ENCODE measurements around the gene ZFP3.
"Not testable (repeated sequence)": the region's sequence is repeated elsewhere in the genome, so short reads cannot be mapped to it uniquely, and the experiment has no call there.

The ZFP3 gene

DNA sequence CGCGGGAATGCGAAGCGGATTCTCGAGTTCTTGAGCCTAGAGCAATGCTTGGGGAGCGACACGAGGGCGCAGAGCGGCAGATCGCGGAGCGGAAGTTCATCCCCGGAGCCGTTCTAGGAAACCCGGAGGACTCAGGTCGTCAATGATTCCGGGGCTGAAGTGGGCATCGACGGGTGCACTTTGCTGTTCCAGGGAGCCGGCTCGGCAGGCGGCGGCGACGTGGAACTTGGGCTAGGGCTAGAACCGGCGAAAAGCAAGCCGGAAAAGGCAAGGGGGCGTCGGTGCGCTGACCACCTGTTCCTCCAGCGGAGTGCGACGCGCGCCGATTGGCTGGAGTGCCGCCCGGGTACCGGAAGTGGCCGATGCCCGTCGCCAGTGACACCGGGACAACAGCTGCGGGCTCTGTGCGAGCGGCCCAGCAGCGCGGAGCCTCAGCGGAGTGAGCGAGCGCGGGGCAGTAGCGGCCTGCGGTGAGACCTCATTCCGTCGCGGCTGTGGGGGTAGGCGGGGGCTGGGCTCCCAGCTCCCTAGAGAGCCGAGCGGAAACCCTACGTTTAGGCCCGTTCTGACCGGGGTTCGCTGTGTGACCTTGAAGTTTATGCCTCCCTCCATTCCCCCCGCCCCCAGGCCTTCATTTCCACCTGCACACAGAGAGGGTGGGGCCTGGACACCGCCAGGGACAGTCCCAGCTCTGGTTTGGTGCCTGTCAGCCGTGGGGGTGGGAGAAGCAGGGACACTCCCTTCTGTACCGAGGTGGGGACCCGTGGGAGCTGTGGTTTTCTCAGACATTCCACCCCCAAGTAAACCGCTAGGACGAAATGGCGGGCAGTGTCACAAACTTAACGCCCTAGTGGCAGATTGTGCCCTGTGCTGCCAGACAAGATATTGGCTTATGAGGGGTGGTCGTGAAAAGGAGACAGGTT lies at the start of gene ZFP3:
ZFP3 (plus strand) TSS at position 362 of the 923 bp plus-strand sequence. CDS start 13,038 bp downstream, outside the sequence.
- peak; percentile 43 to 49 for DNase-seq (ENCODE audit: low read depth in 2 of 2, low spot score in 1 of 2)

DNA sequence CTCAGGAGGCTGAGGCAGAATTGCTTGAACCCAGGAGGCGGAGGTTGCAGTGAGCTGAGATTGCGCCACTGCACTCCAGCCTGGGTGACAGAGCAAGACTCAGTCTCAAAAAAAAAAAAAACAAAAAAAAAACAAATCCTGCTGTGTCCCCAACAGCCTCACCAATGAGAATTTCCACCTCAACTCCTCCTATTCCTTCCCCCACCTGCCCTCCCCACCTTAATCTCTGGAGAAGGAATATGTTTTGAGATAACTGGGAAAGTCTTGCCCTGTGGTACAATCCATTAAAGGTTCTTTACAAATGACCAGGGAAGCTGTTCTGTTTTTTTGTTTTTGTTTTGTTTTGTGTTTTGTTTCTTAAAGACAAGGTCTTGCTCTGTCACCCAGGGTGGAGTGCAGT lies 48.1 kb upstream of the ZFP3 start:
- not testable (repeated sequence) for DNase-seq (ENCODE audit: low read depth in 2 of 2, low spot score in 1 of 2)

DNA sequence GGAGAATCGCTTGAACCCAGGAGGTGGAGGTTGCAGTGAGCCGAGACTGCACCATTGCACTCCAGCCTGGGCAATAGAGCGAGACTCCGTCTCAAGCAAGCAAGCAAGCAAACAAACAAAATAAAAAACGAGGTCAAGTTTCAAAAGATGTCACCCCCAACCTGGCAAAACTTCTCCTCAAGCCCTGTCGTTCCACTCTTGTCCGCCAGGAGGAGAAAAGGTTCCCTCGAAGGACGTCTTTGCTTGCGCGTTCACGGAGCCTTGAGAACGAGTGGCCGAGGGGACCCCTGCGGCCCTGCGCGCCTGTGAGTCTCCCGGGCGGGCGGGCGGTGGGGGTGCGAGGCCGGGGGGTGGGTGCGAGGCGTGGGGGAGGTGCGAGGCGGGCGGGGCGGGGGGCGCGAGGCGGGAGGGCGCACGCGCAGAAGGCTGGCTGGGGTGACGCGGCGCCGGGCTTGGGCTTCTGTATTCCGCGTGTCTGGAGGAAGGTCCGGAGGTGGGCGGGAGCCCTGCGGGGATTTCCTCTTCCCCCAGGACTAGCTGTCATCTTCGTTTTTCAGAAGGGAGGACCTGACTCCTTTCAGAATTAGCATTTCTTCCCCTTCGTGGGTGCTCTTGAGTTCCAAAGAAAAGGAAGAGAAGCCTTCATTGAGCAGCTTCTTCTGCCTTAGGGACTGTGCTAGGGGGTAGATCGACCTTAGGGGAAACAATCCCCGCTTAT lies 46.7 kb upstream of the ZFP3 start:
- peak; percentile 66 to 77 for DNase-seq (ENCODE audit: low read depth in 2 of 2, low spot score in 1 of 2)

DNA sequence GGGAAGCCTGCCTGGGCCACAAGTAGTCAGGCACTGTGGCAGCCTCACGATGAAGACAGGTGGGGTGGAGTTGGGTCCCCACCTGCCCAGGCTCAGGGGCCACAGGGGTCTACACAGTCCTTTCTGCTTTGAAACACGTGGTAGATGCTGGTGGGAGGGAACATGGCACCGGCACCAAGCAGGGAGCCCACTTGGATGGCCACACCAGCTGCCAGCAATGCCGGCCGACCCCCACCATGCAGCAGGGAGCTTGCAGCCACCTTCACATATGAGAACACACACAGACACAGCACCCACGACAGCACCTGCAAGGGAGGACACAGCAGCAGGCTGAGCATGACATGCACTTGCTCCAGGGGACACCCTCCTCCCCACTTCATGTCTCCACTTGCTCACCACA lies 45.4 kb upstream of the ZFP3 start:
- no peak for DNase-seq (ENCODE audit: low read depth in 2 of 2, low spot score in 1 of 2)

DNA sequence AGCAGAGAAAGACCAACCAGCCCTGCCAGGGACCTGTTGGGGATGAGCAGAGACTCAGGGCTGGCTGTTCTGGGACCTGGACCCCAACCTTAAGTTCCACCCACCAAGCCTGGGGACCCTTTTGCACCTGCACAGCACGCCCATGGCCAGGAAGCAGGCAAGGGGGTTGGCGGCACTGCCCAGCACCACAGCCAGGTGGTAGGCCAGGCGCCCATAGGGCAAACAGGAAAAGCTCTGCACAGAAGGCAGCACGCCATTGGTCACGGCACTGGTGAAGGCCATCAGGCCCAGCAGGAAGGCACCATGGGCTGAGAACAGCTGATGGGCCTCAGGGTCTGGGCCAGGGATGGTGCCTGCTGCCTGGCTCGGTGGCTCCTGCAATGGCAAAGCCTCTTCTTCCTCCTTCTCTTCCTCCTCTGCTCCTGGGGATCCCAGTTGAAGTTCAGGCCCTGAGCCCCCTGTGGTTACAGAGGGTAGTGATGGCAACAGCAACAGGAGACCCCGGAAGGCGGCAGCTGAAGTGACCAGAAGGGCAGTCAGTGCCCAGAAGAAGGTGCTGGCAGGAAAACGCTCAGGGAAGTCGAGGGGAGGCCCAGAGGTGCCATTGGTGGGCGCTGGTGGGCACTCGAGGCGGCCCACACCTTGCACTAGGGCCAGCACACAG lies 44.8 kb upstream of the ZFP3 start:
- no peak for DNase-seq (ENCODE audit: low read depth in 2 of 2, low spot score in 1 of 2)

DNA sequence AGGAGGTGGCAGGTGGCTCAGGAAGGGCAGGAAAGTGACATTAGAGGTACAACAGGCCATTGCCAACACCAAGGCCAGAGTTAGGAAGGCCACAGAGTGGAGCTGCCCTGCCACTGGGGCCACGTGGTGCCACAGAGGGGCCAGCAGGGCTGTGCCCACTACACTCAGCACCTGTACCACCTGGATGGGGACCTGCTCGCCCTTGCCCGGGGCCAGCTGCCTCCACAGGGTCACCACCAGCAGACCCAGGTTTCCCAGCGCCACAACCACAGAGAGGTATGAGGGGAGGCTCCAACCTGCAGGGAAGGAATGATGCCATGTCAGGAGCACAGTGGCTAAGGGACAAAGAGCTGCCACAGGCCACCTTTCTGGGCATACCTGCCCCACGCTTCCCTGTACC lies 44.2 kb upstream of the ZFP3 start:
- DNase-seq (ENCODE audit: low read depth in 2 of 2, low spot score in 1 of 2): no peak

DNA sequence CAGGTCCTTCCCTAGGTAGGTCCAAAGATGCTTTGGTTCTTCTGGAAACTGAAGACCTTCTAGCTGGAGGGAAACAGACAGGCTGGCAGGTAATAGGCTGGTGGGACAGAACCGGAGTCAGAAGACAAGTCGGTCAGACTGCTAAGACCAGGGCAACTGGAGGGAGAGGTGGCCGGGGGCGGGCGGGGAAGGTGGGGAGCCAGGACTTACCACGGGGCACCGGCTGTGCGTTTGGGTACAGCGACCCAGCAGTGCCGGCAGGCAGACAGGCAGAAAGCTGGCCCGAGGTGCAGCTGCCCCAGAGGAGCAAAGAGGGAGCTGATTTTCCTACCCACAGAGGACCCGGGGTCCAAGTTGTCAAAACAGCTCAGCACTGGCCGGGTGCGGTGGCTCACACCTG lies 43.6 kb upstream of the ZFP3 start:
- no peak for DNase-seq (ENCODE audit: low read depth in 2 of 2, low spot score in 1 of 2)

DNA sequence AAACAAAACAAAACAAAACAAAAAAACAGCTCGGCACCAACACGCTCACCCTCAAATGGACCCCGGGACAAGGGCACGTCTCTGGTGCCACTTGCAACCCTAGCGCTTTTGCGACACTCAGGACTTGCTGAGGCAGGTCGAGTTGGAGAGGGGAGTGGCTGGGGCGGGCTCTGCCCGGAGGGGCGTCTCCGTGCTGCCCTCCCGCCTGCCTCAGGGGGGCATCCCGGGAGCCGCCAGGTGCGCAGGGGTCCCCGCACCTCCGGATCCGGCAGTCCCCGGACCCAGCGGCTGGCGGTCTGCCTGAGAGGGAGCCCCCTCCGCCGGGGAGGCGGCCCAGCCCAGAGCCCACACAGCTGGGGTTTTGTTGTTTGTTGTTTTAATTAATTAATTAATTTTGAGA lies 43.0 kb upstream of the ZFP3 start, which contains the start of gene SLC52A1:
SLC52A1 (minus strand) TSS at position 112 of the 400 bp plus-strand sequence. CDS start 820 bp downstream, outside the sequence.
- no peak for DNase-seq (ENCODE audit: low read depth in 2 of 2, low spot score in 1 of 2)

DNA sequence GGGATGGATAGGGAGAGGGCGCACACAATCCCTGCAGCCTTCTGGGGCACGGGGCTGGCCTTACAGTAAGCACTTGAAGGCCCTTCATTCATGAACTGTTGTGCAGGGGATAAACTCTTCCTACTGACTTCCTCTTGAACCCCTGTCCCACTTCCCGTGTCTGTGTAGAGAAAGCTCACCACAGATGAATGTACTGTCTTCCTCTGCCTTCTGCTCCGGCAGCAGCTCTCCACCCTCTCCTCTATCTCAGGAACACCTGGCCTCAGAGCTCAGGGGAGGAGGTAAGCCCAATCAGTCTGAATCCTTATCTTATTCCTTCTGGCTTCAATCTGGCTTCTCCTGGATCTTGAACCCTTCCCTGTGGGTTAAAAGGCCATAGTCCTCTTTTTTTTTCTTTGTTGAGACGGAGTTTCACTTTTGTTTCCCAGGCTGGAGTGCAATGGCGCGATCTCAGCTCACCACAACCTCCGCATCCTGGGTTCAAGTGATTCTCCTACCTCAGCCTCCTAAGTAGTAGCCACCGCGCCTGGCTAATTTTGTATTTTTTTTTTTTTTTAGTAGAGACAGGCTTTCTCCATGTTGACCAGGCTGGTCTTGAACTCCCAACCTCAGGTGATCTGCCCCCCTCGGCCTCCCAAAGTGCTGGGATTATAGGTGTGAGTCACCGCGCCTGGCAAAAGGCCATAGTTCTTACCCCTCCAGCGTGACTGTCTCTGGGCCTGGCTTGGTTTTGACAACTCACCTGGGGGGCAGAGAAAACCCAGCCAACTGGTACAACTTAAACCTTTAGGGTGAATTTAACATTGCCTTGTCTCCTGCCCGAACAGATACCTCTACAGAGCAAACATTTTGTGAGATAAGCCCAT lies 35.9 kb upstream of the ZFP3 start:
- no peak for DNase-seq (ENCODE audit: low read depth in 2 of 2, low spot score in 1 of 2)

DNA sequence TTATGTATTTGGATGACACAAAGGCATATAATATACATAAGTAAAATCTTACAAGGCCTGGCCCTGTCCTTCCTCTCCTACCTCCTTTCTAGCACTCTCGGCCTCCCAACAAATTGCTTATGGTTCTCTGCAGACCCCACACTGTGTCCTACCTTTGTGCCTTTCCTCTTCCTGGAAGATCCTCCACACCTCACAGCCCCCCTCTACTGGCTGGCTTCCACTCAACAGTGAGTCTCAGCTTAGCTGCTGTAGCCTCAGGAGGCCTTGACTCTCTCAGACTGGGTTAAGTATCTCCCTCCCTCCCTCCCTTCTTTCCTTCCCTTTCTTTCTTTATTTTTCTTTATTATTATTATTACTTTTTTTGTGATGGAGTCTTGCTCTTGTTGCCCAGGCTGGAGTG lies 34.7 kb upstream of the ZFP3 start:
- no peak for DNase-seq (ENCODE audit: low read depth in 2 of 2, low spot score in 1 of 2)

DNA sequence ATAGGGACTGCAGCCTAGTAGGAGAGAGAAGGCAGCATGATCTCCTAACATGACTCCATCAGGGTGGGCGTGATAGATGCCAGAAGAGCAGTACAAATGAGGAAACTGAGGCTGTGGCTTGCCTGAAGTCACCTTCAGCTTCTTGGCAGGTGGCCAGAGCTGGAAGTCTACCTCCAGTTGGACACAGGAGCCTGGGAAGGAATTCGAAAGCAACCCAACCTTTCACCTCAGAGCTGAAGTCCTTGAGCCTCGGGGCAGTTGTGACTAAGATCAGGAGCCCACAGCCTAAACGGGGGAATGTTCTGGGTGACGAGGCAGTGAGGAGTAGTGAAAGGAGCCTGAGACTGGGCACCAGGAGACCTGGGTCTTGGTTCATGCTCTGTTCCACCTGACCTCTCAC lies 33.6 kb upstream of the ZFP3 start:
- no peak for DNase-seq (ENCODE audit: low read depth in 2 of 2, low spot score in 1 of 2)

DNA sequence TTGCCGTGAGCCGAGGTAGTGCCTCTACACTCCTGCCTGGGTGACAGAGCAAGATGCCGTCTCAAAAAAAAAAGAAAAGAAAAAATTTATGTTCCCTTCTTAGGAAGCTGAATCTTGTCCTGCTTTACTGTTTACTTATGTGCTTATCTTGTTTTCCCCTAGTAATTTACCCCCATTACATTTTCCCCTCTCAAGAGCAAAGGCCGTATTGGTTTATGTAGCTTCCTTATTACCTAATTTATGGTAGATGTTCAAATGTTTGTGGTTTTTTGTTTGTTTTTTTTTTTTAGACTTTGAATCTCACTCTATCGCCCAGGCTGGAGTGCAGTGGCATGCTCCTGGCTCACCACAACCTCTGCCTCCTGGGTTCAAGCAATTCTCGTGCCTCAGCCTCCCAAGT lies 32.8 kb upstream of the ZFP3 start:
- DNase-seq (ENCODE audit: low read depth in 2 of 2, low spot score in 1 of 2): no peak

DNA sequence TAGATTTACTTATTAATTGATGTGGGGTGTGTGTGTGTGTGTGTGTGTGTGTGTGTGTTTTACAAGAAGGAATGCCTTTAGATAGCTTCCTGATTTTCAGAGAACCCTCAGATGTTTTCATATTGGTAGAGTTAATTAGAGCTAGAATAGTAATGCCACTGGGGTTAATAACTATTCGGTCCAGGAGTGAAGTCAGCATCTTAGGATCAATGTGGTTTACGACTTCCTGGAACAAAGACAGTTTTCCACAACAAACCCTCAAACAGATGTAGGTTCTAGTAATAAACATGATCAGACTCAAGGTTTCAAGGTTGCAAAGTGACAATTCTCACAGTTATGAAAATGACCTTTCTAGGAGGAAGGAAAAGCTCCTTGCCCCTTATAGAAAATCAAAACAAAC lies 30.8 kb upstream of the ZFP3 start:
- DNase-seq (ENCODE audit: low read depth in 2 of 2, low spot score in 1 of 2): no peak

DNA sequence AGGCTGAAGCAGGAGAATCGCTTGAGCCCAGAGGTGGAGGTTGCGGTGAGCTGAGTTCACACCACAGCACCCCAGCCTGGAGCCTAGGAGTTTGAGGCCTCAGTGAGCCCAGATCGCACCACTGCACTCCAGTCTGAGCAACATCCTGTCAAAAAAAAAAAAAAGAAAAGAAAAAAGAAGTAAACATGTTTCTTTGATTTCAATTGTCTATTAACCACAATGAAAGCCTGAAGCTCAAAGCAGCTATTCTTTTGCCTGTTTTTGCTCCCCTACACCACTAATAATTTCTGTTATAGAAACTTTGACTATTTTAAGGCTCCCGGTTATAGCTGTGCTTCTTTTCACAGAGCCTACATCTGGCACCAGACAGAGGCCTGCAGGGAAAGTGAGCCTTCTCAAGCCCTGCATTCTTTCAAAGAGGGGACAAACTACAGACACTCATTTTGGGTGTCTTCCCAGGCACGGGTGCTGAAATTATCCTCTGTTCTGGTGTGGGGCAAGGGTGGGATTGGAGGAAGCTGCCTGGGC lies 28.9 kb upstream of the ZFP3 start:
- peak in 1 of 2 donors; percentile 7 for DNase-seq (ENCODE audit: low read depth in 2 of 2, low spot score in 1 of 2)

DNA sequence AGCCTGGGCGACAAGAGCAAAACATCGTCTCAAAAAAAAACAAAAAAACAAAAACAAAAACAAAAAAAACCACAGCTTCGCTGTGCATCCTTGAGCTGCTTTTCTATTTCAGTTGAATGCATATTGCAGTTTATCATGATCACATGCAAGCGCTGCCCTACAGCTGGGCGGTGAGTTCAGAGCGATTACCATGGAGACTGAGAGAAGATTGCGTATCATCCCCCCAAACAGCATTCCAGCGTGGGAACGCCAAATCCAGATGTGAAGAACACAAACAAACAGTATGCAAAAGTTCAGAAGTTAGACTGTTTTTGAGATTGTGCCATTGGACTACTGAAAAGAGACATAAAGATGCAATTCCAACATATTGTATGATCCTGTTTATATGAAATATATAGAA lies 28.0 kb upstream of the ZFP3 start:
- DNase-seq (ENCODE audit: low read depth in 2 of 2, low spot score in 1 of 2): no peak

DNA sequence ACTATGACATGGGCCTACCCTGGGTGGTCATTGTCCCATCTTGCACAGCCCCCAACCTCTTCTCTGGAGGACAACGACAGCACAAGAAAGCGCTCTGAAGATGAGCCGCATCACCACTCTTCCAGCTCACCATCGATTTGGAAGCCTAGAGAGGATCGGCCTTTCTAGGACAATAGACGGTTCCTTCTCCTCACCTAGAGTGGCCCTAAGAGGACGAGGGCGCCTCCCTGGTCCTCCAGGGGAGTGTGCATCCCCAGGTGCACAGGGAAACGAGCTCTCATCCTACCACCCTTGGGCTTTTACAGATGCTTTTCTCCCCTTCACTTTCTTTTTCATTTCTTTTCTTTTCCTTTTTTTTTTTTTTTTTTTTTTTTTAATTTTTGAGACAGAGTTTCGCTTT lies 22.7 kb upstream of the ZFP3 start:
- DNase-seq (ENCODE audit: low read depth in 2 of 2, low spot score in 1 of 2): no peak

DNA sequence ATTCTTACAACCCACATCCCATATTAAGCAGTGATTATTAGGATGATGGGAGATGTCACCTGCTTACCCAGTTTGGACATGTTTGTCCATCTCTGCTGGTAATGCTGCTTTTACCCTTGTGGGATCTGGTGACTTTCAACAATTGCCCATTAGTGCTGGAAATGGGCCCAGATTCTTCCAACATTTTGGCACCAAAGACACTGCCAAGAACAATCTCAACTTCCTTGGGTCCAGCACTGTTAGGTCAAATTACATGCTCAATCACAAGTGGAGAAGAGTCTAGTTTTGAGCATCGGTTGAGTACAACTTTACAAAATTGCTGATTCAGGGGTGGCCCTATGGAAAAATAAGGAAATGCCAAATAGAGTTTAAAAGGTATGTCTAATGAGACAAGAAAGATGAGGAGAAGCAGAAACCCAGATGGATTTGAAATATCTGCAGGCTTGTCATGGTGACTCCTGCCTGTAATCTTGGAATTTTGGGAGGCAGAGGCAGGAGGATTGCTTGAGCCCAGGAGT lies 13.0 kb upstream of the ZFP3 start:
- DNase-seq (ENCODE audit: low read depth in 2 of 2, low spot score in 1 of 2): no peak

DNA sequence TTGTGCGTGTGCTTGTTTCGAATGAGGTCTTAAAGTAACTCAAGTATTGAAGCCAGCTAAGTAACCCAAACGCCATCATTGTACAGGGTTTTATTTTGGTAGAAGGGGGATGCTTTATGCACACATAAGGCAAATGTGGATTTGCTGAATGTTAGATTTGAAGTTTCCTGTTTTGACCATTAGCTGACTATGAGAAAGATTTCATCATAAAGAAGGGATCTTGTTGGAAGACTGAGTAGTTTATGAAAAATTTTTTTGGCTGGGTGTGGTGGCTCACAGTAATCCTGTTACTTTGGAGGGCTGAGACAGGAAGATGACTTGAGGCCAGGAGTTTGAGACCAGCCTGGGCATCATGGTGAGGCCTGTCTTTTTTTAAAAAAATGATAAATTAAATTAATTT lies 10.0 kb upstream of the ZFP3 start:
- DNase-seq (ENCODE audit: low read depth in 2 of 2, low spot score in 1 of 2): no peak

DNA sequence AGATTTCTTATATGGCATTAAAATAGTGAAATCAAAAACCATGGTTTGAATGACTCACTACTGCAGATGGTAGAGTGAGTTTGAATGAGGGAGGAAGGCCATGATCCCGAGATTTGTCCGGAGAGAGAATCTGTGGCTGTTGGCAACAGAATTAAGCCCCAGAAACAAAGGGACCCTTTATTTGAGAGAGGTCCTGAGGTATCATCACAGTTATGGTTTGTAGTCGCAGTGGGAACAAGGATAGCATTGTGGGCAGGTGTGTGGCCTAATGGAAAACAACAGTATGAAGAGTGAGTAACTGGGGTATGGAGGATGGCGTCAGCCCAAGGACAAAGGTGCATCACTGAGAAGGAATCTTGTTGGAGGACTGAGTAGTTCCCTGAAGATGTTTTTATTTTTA lies 8.5 kb upstream of the ZFP3 start:
- DNase-seq (ENCODE audit: low read depth in 2 of 2, low spot score in 1 of 2): no peak

DNA sequence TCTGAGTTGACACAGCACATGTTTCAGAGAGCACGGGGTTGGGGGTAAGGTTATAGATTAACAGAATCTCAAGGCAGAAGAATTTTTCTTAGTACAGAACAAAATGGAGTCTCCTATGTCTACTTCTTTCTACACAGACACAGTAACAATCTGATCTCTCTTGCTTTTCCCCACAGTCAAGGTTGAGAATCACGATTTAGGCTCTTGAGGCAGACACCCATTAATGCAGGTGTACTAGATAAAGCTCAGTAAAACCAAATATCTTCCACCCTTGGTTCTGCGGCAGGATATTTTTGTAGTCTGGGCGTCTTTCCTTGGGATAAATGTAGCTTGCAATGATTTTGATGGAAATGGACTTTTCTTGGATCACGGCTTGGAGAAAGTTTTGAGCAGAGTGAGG lies 2.8 kb upstream of the ZFP3 start:
- DNase-seq (ENCODE audit: low read depth in 2 of 2, low spot score in 1 of 2): not testable (repeated sequence)

All from stimulated activated CD8-positive, alpha-beta memory T cell treated with anti-CD3 and anti-CD28 coated beads, Interleukin-4, amount 100 ng/mL, for 1 hour (primary cell).